ENCODE data around the gene DIPK2A. TPM values are rescaled to one million over a fixed set of nuclear protein-coding genes. Genes with fewer than 3 reads are reported as not detected.

Gene DIPK2A
- total and polyA plus RNA-seq, 2 donors, result 18.9 to 104 TPM

DNA sequence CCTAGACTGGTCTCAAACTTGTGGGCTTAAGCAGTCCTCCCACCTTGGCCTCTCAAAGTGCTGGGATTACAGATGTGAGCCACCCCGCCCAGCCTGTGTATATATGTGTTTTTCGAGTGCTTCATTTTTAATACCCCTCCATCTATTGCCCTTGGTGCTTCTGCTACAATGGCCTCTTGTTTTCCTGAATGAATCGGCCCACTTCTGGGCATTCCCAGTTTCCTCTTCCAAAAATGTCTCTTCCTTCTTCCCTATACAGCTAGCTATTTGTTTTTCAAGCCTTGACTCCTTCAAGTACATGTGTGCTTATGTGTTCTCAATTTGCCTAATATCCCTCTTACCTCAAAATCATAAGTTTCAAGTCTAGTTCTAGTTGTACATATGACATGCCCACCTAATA is 16.7 kb downstream of the DIPK2A start:
- no peak overlapping the region for H3K4me3 ChIP-seq (ENCODE audit: low read depth, low read length)
- no peak overlapping the region for H3K27ac ChIP-seq (ENCODE audit: low read depth)
- peaks cover 2% of the 10 kb centered on the region for H3K36me3 ChIP-seq (ENCODE audit: insufficient read depth)
- no peak for DNase-seq (ENCODE audit: extremely low spot score)
- 89% methylated on average over 3 of the region's 3 CpGs for WGBS
- no peaks in the 10 kb centered on the region for H3K4me1 ChIP-seq (ENCODE audit: insufficient read depth)

DNA sequence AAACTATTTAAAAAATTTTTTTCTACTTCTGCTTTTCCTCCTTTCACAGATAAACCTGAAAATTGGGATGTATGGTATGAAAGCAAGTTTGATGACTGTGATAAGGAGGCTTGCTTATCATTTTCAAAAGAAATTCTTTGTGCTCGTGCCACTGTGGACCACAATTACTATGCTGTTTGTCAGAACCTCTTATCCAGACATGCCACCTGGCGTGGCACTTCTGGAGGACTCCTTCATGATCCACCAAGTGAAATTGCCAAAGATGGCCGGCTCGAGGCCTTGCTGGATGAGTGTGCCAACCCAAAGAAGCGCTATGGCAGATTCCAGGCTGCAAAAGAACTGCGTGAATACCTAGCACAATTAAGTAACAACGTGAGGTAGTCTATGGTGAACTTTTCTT is 17.8 kb downstream of the DIPK2A start:
- Histone ChIP-seq H3K36me3 (ENCODE audit: insufficient read depth) (peaks cover 2% of the 10 kb centered on the region), H3K4me1 (ENCODE audit: insufficient read depth) (no peaks in the 10 kb centered on the region), H3K4me3 (ENCODE audit: low read depth, low read length) (no peak overlapping the region), H3K27ac (ENCODE audit: low read depth) (no peak overlapping the region)
- 95% methylated on average over 7 of the region's 7 CpGs for WGBS
- no peak for DNase-seq (ENCODE audit: extremely low spot score)

DNA sequence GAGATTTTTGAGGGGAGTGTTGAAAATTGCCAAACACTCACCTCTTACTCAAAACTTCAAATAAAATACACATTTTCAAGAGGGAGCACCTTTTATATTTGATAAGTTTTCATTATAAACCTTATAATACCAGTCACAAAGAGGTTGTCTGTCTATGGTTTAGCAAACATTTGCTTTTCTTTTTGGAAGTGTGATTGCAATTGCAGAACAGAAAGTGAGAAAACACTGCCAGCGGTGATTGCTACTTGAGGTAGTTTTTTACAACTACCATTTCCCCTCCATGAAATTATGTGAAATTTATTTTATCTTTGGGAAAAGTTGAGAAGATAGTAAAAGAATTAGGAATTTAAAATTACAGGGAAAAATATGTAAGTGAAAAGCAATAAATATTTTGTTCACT is 20.1 kb downstream of the DIPK2A start:
- Histone ChIP-seq H3K4me3 (ENCODE audit: low read depth, low read length) (no peak overlapping the region), H3K27ac (ENCODE audit: low read depth) (no peak overlapping the region), H3K4me1 (ENCODE audit: insufficient read depth) (no peaks in the 10 kb centered on the region), H3K36me3 (ENCODE audit: insufficient read depth) (peaks cover 2% of the 10 kb centered on the region)
- no peak for DNase-seq (ENCODE audit: extremely low spot score)
- 95% methylated on average over 1 of the region's 1 CpG for WGBS

DNA sequence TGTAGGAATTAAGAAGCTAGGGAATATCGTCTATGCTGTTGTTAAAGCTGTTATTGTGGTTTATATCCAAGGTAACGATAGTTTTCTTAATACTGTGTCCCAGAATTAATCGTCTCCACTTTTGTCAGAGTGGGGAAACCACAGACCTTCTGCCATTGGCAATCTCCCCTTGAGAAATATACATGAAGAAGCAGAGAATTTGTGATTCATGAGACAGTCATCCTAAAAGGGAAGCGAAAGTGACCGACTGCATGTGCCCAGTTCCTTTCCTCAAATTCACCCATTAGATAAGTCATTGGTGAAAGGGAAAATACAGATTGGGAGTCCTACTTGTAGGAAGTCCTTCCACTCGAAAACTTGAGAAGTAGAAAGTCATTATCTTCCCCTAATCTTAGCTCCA is 26.6 kb downstream of the DIPK2A start:
- no peak overlapping the region for H3K4me3 ChIP-seq (ENCODE audit: low read depth, low read length)
- no peak overlapping the region for H3K27ac ChIP-seq (ENCODE audit: low read depth)
- H3K36me3 ChIP-seq (ENCODE audit: insufficient read depth), result no peaks in the 10 kb centered on the region
- no peak for DNase-seq (ENCODE audit: extremely low spot score)
- no peaks in the 10 kb centered on the region for H3K4me1 ChIP-seq (ENCODE audit: insufficient read depth)
- 92% methylated on average over 6 of the region's 6 CpGs for WGBS

DNA sequence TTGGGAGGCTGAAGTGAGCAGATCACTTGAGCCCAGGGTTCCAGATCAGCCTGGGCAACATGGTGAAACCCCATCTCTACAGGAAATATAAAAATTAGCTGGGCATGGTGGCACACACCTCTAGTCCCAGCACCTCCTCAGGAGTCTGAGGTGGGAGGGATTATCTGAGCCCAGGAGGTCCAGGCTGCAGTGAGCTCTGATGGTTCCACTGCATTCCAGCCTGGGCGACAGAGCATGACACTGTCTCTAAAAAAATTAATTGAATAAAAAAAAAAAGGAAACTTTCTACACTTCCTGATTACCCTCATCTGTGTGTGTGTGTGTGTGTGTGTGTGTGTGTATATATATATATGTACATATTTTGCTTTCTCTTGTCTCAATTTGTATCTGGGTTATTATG is 31.4 kb downstream of the DIPK2A start:
- no peaks in the 10 kb centered on the region for H3K4me1 ChIP-seq (ENCODE audit: insufficient read depth)
- no peak overlapping the region for H3K27ac ChIP-seq (ENCODE audit: low read depth)
- H3K36me3 ChIP-seq (ENCODE audit: insufficient read depth), result peaks cover 2% of the 10 kb centered on the region
- no peak for DNase-seq (ENCODE audit: extremely low spot score)
- H3K4me3 ChIP-seq (ENCODE audit: low read depth, low read length), result no peak overlapping the region
- WGBS, result 100% methylated on average over 1 of the region's 1 CpG

DNA sequence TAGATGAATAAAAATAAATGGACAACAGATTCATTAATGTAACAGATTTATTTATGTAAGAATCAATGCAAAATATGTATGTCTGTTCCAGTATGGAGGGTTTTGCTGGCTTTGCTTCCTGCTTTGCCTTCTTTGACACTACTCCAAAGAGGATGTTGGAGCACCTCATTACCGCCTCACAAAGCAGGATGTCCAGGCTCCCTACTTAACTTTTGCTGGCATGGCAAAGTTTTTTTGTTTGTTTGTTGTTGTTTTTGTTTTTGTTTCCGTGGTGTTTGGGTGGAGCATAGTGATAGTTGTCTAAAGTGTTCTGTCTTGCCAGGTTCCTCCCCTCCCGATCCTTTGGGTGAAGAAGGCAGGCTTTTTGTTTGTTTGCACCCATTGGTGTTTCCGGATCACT is 38.7 kb downstream of the DIPK2A start:
- 91% methylated on average over 4 of the region's 4 CpGs for WGBS

DNA sequence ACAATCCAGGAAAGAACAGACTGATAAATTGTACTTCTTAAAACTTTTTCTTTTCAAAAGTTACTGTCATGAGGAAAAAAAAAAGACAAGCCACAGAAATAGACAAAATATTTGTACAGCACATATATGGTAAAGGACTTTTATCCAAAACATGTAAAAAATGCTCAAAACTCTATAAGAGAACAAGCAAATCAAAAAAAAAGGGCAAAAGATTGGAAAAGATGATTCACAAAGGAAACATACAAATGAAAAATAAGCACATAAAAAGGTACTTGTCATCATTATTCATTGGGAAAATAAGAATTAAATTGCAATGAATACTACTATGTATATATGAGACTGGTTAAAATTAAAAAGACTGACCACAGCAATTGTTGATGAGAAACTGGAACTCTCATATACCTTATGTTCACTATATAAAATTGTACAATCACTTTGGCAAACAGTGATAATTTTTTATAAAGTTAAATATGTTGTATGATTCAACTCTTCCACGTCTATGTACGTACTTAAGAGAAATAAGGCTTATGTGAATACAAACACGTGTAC is 39.7 kb downstream of the DIPK2A start:
- Histone ChIP-seq H3K27ac (ENCODE audit: low read depth) (no peak overlapping the region), H3K4me1 (ENCODE audit: insufficient read depth) (no peaks in the 10 kb centered on the region), H3K4me3 (ENCODE audit: low read depth, low read length) (no peak overlapping the region), H3K36me3 (ENCODE audit: insufficient read depth) (peaks cover 2% of the 10 kb centered on the region)
- WGBS, result 91% methylated on average over 3 of the region's 3 CpGs
- DNase-seq (ENCODE audit: extremely low spot score), result no peak

More for the DNA sequence above, 38.7 kb downstream of the DIPK2A start:
- Histone ChIP-seq H3K27ac (ENCODE audit: low read depth) (no peak overlapping the region), H3K4me3 (ENCODE audit: low read depth, low read length) (no peak overlapping the region), H3K36me3 (ENCODE audit: insufficient read depth) (peaks cover 2% of the 10 kb centered on the region), H3K4me1 (ENCODE audit: insufficient read depth) (no peaks in the 10 kb centered on the region)
- DNase-seq (ENCODE audit: extremely low spot score), result no peak

DNA sequence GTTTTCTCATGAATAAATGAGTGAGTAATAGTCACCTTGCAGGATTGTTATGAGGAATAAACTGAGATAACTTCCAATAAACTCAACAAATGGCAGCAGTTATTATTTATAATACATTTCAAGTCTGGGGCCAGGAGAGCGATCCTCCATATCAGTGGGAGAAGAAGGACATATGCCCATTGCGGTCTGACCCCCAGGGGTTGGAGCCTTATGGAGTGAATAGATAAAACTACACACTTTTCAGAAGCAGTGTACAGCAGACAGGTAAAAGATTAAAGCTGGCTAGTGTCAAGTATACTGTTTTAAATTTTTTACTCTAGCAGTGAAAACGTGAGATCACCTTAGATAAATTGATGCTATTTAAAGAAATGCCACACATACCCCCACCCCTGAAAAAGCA is 43.5 kb downstream of the DIPK2A start:
- Histone ChIP-seq H3K27ac (ENCODE audit: low read depth) (no peak overlapping the region), H3K4me1 (ENCODE audit: insufficient read depth) (no peaks in the 10 kb centered on the region), H3K36me3 (ENCODE audit: insufficient read depth) (no peaks in the 10 kb centered on the region), H3K4me3 (ENCODE audit: low read depth, low read length) (no peak overlapping the region)
- DNase-seq (ENCODE audit: extremely low spot score), result no peak
- WGBS, result 89% methylated on average over 3 of the region's 3 CpGs

DNA sequence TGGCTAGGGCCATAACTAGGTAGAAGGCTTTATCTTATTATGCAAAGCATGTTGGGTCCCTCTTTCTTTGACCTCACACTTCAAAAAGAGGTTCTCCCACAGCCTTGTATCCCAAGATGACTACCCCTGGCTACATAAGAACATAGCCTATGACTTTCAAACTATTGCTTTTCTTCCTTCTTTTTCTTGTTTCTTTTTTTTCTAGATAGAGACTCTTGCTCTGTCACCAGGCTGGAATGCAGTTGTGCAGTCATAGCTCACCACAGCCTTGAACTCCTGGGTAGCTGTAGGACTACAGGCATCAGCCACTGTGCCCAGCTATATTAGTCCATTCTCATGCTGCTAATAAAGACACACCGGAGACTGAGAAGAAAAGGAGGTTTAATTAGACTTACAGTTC is 47.2 kb downstream of the DIPK2A start:
- no peak overlapping the region for H3K4me3 ChIP-seq (ENCODE audit: low read depth, low read length)
- no peak overlapping the region for H3K27ac ChIP-seq (ENCODE audit: low read depth)
- 99% methylated on average over 1 of the region's 1 CpG for WGBS
- DNase-seq (ENCODE audit: extremely low spot score), result no peak
- no peaks in the 10 kb centered on the region for H3K36me3 ChIP-seq (ENCODE audit: insufficient read depth)
- H3K4me1 ChIP-seq (ENCODE audit: insufficient read depth), result no peaks in the 10 kb centered on the region

Other genes with a start within 250 kb of the DIPK2A start
- gene SLC9A9, start 123.4 kb upstream of the DIPK2A start, total RNA-seq, result 46.2 TPM
- 28.7 TPM for gene SLC9A9, start 123.4 kb upstream of the DIPK2A start, polyA plus RNA-seq